HCT116 (cell line): ENCODE measurements around the gene ECEL1.
A peak's percentile ranks its signal among the peaks of the same experiment; 100 is the strongest.

Experiments
- CTCF ChIP-seq, 3 experiments: fragments of 200-600 bp in 1 of 3; sonication (generic) in 1 of 3; IDR thresholded peaks in 2 of 3; conservative IDR thresholded peaks in 1 of 3; 2 replicates each; pipeline ENCODE4 v1.5.1; 2012 to 2017; ENCODE audit warnings: low read depth in 2 of 3, low read length in 2 of 3, antibody characterized with exemption in 1 of 3, borderline replicate concordance in 1 of 3, control low read depth in 1 of 3, mild to moderate bottlenecking in 1 of 3, mixed read lengths in 1 of 3, mixed run types in 1 of 3, moderate library complexity in 1 of 3; ENCODE audit not compliant: insufficient read depth in 1 of 3
- EZH2 ChIP-seq: fragments of 200-600 bp; sonication (generic); IDR thresholded peaks from 2 replicates; pipeline ENCODE4 v1.6.1; 2017; ENCODE audit warnings: antibody characterized with exemption, mixed run types
- POLR2A ChIP-seq: IDR thresholded peaks from 2 replicates; pipeline ENCODE4 v1.7.0; 2011; ENCODE audit warnings: borderline replicate concordance; ENCODE audit not compliant: insufficient read depth, insufficient read length; ENCODE audit errors: extremely low read depth
- RAD21 ChIP-seq: IDR thresholded peaks from 2 replicates; pipeline ENCODE4 v1.6.1; 2012; ENCODE audit warnings: low read depth, mild to moderate bottlenecking
- TCF7L2 ChIP-seq: IDR thresholded peaks from 2 replicates; pipeline ENCODE4 v1.7.0; 2011; ENCODE audit warnings: borderline replicate concordance, inconsistent platforms; ENCODE audit not compliant: insufficient read depth, insufficient read length; ENCODE audit errors: extremely low read depth
- TF ChIP-seq, protein P1 (sequence below): IDR thresholded peaks from 2 replicates; pipeline ENCODE4 v1.6.1; 2011; ENCODE audit warnings: mild to moderate bottlenecking, low read length, moderate library complexity; ENCODE audit not compliant: insufficient replicate concordance; ENCODE audit errors: extremely low read depth

GRCh38 chr2:232438951-232439757 is 48.5 kb downstream of the ECEL1 start:
- peak; percentile 59 for TF ChIP-seq RAD21
- peak in 2 of 3 experiments; percentile 33 to 46; a peak in 3 of 6 replicates for TF ChIP-seq CTCF (IDR thresholded peaks at IDR 0.05 in 2 of 3, conservative IDR thresholded peaks at IDR 0.05 in 1 of 3; ENCODE audit: borderline replicate concordance in 1 of 3, insufficient read depth in 1 of 3, low read depth in 2 of 3, low read length in 2 of 3)
- TF ChIP-seq, protein P1, sequence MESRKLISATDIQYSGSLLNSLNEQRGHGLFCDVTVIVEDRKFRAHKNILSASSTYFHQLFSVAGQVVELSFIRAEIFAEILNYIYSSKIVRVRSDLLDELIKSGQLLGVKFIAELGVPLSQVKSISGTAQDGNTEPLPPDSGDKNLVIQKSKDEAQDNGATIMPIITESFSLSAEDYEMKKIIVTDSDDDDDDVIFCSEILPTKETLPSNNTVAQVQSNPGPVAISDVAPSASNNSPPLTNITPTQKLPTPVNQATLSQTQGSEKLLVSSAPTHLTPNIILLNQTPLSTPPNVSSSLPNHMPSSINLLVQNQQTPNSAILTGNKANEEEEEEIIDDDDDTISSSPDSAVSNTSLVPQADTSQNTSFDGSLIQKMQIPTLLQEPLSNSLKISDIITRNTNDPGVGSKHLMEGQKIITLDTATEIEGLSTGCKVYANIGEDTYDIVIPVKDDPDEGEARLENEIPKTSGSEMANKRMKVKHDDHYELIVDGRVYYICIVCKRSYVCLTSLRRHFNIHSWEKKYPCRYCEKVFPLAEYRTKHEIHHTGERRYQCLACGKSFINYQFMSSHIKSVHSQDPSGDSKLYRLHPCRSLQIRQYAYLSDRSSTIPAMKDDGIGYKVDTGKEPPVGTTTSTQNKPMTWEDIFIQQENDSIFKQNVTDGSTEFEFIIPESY = no peak
- no peak for TF ChIP-seq TCF7L2
- TF ChIP-seq EZH2 = no peak
- no peak for TF ChIP-seq POLR2A
